SK-N-MC (cell line): ENCODE results near the gene AGAP1.

Experiments
- EZH2 ChIP-seq: fragments of 200-600 bp; sonication (generic); IDR thresholded peaks from one replicate; pipeline ENCODE4 v1.6.1; 2017; ENCODE audit warnings: antibody characterized with exemption
- POLR2AphosphoS5 ChIP-seq: IDR thresholded peaks from 2 replicates; pipeline ENCODE4 v1.6.1; 2012; ENCODE audit warnings: mild to moderate bottlenecking, low read depth, low read length, borderline replicate concordance

GRCh38 chr2:235695602-235695895 is 201.7 kb downstream of the AGAP1 start:
- TF ChIP-seq POLR2AphosphoS5, result no peak
- TF ChIP-seq EZH2, result no peak
